CD4-positive, alpha-beta T cell treated with Interleukin-6 at 100 ng/mL for 8 hours (primary cell): Measurements from ENCODE around the gene PPP1R1B.

Experiments used
- DNase-seq: peaks from one replicate; pipeline ENCODE4 v3.0.0-alpha.2; 2020; ENCODE audit warnings: mixed read lengths, low spot score

Gene PPP1R1B

DNA sequence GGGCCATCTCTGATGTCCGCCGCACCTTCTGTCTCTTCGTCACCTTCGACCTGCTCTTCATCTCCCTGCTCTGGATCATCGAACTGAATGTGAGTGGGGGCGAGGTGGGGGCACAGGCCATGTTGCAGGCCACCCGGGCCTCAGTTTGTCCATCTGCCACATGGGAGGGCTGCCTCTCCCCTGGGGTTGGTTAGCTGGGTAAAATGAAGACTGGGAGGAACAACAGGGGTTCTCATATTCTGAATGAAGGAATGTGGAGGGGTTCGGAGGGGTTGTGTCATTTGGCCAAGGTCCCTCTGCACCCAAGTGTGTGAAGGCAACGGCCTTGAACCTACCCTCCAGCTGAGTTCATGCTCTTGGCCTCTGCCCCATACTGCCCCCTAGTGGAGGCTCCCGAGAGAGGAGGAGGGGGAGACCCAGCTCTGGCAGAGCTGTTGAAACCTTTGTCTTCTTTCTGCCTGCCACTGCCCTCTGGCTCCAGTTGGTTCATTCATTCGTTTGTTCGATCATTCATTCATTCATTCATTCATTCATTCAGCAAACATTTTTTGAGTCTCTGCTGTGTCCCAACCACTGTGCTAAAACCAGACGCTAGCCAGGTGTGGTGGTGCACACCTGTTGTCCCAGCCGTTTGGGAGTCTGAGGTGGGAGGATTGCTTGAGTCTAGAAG lies 27.0 kb downstream of the PPP1R1B start:
- peak; percentile 73 for DNase-seq

DNA sequence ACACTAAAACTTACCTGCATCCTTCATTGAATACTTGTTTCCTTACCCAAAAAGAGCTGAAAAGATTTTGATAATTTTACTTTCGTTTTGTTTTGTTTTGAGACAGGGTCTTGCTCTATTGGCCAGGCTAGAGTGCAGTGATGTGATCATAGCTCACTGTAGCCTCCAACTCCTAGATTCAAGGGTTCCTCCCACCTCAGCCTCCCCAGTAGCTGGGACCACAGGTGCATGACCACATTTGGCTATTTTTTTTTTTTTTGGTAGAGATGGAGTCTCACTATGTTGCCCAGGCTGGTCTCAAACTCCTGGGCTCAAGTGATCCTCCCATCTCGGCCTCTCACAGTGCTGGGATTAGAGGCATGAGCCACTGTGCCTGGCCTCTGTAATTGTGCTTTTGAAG lies 28.4 kb downstream of the PPP1R1B start:
- no peak for DNase-seq

DNA sequence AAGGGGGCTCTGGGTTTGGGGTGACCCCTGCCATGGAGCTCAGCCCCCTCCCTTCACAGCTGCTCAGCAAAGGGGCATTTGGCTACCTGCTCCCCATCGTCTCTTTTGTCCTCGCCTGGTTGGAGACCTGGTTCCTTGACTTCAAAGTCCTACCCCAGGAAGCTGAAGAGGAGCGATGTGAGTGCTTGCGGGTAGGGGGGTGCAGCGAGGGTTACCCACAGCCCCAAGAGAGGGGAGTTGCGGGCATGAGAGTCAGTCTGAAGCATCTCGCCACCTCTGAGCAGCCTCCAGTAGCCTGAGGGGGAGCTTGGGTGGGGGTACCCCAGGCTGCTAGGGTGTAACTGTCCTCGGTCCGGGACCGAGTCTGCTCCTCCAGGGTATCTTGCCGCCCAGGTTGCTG lies 31.6 kb downstream of the PPP1R1B start:
- DNase-seq: no peak

DNA sequence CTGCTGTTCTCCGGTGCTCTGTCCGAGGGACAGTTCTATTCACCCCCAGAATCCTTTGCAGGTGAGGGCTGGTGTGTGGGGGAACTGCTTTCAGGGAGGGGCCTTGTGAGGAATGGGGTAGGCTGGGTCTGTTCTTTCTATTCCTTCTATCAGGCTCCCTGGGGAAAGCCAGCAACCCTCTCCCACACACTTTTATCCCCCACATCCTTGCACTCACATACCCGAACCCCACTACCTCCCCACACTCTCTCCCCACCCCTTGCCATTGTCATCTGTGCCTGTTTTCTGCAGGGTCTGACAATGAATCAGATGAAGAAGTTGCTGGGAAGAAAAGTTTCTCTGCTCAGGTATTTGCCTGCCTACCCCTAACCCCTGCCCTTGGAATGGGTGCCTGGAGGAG lies 32.0 kb downstream of the PPP1R1B start:
- no peak for DNase-seq

DNA sequence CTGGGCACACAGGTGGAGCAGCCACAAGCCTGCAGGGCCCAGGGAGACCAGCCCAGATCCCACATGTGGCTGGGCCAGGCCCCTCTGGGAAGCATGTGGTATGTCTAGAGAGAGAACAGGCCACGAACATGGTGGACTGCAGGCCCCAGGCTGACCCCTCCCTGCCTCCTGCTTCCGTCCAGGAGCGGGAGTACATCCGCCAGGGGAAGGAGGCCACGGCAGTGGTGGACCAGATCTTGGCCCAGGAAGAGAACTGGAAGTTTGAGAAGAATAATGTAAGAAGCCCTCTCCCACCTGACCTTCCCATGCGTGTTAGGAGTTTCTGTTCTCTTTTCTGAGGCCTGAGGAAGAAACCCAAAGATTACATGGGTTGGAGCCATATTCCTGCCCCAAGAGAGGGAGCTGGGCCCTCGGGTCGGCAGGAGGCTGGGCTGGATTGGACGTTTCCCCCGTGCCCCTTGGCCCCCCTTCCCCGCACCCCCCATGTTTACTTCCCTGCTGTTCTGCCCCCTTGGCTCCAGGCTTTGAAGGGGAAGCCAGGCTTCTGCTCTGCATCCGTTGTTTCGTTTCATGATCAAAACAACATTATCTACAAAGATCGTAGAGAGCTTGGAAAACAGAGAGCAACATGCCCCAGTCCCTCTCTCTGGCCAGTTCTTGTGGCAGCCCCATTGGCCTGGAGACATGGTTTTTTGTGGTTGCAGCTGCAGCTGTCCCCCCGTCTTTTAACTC lies 32.7 kb downstream of the PPP1R1B start:
- DNase-seq: peak; percentile 17

DNA sequence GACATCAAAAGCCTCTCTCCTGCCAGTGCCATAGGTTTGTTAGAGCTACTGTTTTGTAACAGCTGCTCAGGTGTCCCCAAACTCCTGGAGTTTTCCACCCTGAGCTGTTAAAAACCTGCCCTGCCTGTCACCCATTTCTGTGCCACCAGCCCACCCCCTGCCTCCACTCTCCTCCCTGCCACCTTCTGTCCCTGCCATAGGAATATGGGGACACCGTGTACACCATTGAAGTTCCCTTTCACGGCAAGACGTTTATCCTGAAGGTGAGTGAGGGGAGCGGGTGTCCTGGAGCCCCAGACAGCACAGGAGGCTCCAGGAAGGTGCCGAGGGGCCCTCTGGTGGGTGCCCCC lies 33.2 kb downstream of the PPP1R1B start:
- no peak for DNase-seq

DNA sequence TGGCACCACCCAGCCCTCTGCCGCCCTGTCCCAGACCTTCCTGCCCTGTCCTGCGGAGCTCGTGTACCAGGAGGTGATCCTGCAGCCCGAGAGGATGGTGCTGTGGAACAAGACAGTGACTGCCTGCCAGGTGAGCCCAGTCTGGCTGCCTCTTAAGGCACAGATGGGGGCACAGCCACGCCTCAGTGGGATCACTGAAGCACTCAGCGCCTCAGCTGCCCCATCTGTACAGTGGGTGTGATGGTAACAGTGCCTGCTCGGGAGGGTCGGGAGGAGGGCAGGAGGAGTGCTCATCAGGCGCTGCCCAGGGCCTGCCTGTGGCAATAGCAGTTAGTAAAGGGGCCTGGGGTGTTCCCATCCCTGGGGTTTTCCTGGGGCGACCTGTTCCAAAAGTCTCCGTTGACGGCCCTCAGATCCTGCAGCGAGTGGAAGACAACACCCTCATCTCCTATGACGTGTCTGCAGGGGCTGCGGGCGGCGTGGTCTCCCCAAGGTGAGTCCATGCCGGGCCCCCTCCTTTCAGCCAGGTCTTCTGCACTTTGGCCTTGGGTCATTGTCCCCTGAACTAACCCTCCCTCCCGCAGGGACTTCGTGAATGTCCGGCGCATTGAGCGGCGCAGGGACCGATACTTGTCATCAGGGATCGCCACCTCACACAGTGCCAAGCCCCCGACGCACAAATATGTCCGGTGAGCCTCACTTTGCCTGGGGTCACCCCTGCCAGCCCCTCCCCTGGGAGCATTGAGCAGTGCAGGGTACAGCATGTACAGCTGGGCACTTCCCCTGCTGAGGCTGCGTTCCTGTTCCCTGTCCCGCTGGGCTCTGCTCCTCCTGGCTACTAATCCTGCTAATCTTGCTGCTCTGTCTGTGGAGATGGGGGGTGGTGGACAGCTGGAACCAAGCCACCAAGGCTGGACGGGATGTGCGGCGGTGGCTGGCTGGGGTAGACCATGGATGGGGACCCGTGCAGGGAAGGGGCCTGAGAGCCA lies 33.9 kb downstream of the PPP1R1B start:
- no peak for DNase-seq

DNA sequence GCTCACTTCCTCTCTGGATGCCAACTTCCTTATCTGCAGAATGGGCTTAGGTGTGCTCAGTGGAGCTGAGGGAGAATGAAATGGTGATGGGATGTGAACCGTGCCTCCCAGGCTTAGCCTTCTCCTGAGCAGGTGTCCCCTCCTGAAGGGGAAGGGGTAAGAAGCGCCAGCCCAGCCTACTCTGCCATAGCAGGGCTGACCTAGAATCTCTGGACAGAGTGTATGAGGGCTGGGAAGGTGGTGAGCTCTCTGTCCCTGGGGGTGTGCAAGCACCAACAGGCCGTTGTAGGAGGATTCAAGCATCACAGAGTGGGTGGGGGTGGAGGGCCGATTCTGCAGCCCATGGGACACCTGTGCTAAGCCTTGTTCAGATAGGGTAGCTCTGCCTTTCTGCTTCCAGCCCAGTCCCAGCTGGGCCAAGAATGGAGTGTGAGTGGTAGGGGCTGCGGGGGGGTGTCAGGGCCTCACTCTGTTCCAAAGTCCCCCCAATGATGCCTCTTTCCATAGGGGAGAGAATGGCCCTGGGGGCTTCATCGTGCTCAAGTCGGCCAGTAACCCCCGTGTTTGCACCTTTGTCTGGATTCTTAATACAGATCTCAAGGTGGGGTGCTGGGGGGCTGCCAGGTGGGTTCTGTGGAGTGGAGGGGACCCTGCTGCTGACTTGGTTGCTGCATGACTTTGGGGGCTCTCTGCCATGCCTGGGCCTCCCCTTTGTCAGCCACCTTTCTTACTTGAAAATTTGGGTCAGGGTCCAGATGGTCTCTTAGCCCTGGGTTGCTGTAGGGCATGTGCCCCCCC lies 35.2 kb downstream of the PPP1R1B start:
- DNase-seq: no peak

DNA sequence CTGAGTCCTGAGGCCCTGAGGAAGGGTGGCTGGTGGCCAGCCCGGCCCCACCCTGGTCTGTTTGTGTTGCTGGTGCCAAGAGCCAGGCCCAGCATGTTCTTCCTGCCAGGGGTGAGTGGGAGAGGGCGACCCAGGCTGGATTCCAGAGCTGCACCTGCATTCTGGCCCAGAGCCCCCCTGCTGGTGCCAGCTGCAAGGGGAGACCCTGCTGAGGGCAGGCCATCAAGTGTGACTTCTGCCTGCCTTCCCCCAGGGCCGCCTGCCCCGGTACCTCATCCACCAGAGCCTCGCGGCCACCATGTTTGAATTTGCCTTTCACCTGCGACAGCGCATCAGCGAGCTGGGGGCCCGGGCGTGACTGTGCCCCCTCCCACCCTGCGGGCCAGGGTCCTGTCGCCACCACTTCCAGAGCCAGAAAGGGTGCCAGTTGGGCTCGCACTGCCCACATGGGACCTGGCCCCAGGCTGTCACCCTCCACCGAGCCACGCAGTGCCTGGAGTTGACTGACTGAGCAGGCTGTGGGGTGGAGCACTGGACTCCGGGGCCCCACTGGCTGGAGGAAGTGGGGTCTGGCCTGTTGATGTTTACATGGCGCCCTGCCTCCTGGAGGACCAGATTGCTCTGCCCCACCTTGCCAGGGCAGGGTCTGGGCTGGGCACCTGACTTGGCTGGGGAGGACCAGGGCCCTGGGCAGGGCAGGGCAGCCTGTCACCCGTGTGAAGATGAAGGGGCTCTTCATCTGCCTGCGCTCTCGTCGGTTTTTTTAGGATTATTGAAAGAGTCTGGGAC lies 36.0 kb downstream of the PPP1R1B start:
- DNase-seq: no peak

DNA sequence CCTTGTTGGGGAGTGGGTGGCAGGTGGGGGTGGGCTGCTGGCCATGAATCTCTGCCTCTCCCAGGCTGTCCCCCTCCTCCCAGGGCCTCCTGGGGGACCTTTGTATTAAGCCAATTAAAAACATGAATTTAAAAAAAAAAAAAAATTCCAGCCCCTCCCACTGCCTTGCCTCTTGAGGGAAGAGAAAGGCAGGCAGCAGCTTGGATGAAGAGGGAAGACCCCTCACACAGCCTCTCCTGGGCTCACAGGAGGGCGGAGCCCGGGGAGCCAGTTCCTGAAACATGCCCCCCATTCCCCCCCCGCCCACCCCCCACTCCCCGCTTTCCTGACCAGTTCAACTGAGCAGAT lies 36.6 kb downstream of the PPP1R1B start:
- DNase-seq: no peak

DNA sequence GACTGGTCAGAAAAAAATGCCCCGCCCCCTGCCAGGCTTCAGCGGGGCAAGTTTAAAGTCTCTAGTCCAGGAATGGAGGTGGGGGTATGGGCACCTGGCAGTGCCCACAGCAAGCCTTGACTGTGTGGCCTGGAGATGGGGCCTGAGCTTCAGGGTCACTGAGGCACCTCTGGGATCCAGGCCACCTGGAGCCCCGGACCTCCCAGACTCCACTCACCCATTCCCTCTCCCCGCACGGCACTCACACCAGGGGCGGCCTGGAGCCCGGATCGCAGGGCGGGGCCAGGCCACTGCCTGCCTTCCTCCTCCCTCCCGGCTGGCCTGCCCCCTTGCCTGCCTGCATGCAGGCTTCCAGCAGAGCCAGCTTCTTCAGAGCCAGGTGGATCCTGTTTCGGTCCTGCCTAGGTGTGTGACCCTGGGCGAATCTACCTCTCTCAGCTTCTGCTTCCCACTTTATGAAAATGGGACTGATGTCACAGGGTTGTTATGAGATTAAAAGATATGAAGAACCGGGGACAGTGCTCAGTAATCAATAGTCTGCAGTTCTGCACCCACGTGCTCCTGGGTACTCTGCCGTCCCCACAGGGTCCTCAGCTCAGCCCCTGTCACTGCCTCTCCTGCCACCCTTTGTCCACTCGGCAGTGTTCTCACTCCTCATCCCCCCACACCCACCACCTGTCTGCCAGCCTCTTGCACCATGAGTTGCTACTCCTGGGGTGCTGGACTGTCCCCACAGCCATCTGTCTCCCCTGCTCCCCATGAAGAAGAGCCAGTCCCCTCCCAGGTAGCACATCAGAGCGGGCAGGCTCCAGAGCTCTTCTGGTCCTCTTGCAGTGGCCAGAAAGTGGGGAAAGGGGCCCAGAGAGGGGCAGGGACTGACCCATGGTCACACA lies 37.2 kb downstream of the PPP1R1B start:
- no peak for DNase-seq

DNA sequence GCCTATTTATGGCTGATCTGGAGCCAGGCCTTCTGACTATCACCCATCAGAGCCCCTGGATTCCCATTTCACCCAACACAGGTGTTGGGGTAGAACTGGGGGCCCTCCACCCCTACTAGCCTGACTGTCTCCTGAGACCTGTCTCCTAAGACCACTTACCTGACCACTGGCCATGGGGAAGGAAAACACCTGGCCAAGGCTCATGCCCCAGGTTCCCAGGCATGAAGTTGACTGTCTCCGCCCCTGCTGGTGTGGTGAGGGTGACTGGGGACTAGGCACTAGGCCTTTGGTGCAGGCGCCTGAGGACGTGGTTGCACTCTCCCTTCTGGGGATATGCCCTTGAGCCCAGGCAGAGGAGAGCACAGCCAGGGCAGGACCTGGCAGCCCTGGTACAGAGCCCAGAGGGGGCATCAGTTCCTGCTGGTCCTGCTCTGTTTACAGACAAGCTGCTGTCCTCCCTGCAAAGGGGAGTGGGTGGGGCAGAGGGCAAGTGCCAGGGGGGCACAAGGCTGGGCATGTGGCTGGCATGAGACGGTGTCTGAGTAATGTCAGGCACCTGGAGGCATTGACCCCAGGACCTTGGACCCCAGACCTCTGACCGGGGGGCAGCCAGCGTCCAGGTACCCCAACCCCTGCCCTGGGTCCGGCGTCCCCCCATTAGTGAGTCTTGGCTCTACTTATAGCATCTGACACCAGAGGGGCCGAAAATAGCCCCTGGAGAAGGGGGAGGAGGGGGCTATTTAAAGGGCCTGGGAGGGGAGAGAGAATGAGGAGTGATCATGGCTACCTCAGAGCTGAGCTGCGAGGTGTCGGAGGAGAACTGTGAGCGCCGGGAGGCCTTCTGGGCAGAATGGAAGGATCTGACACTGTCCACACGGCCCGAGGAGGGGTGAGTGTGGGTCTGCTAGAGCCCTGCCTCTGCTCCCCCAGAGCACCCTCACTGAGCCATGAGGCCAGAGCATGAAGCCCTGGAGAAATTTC lies 38.1 kb downstream of the PPP1R1B start, which contains the start of gene TCAP:
TCAP (plus strand) TSS at position 769 of the 981 bp plus-strand sequence; CDS start at position 780, 11 bp downstream.
- DNase-seq: no peak

DNA sequence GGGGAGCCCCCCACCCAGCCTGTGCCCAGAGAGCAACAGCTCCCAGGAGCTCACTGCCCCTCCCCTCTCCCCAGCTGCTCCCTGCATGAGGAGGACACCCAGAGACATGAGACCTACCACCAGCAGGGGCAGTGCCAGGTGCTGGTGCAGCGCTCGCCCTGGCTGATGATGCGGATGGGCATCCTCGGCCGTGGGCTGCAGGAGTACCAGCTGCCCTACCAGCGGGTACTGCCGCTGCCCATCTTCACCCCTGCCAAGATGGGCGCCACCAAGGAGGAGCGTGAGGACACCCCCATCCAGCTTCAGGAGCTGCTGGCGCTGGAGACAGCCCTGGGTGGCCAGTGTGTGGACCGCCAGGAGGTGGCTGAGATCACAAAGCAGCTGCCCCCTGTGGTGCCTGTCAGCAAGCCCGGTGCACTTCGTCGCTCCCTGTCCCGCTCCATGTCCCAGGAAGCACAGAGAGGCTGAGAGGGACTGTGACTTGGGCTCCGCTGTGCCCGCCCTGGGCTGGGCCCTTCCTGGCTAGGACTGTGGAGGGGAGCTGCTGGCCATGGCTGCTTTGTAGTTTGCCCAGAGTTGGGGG lies 39.0 kb downstream of the PPP1R1B start:
- no peak for DNase-seq

DNA sequence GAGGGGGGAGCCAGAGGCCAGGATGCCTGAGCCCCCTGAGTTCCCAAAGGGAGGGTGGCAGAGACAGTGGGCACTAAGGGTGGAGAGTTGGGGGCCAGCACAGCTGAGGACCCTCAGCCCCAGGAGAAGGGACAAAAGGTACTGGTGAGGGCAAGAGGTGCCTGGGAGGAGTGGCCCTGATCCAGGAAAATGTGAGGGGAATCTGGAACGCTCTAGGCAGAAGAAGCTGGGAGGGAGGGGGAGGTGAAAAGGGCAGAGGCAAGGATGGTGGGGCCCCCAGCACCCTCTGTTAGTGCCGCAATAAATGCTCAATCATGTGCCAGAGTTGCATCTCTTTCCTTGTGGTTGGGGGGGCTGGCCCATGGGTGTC lies 39.5 kb downstream of the PPP1R1B start:
- no peak for DNase-seq

DNA sequence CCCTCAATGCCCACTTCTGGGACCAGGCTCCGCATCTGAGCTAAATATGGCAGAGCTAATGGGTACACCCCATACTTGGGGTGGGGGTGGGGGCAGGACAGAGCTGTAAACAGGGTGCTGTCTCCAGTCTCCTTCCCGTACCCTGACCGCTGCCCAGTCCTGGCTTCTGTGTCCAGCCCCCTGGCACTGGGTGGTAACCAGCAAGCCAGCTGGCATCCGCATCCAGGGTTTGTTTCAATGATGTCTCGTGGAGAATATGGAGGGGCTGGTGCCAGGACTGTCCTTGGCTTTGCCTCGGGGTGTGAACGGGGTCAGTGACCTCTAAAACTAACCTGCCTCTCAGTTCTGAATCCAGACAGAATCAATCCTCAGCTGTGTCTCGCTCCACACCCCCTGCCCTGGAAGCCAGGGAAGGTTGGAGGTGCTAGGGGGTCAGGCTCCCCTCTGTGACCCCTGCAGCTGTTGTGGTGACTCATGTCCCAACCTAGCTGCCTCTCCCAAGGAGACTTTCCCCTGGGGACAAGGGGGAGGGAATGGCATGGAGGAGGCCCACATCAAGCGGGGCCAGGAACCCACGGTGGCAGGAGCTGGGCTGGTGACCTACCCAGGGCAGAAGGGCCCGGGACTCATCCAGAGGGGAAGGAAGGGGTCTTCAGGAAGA lies 40.0 kb downstream of the PPP1R1B start:
- DNase-seq: no peak

DNA sequence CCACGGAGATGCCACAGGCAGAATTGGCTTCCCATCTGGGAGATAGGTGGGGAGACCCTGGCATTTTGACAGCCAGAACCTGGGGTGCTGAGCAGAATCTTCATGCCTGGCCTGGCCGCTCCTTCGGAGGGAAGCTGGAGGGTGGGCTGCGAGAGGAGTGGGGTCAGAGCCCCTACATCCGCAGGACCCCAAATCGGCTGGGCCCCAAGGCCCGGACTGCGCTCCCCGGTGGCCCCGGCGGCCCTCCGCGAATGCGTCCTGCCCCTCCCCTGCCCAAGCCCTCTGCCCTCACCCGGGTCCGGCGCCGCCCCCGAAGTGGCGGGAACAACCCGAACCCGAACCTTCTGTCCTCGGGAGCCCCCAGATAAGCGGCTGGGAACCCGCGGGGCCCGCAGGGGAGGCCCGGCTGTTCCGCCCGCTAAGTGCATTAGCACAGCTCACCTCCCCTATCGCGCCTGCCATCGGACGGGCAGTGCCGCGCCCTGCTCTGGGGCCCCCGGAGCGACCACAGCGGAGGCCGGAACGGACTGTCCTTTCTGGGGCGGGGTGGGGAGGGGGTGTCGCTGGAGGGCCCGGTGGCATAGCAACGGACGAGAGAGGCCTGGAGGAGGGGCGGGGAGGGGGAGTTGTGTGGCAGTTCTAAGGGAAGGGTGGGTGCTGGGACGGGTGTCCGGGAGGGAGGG lies 40.7 kb downstream of the PPP1R1B start:
- no peak for DNase-seq
